Progenitor cell of endocrine pancreas (in vitro differentiated cells): ENCODE measurements around the gene WDR6. TPM values are rescaled to one million over a fixed set of nuclear protein-coding genes. Genes with fewer than 3 reads are reported as not detected.

Experiments used
- DNase-seq: peaks from one replicate; pipeline ENCODE4 v3.0.0; 2021; ENCODE audit warnings: low spot score; ENCODE audit not compliant: unreplicated experiment
- H3K27ac Mint-ChIP-seq: 2 replicates; pipeline ENCODE4 v1.8.0; 2021; ENCODE audit warnings: mild to moderate bottlenecking, moderate library complexity, mixed read lengths
- H3K27me3 Mint-ChIP-seq: 2 replicates; pipeline ENCODE4 v1.8.0; 2021; ENCODE audit warnings: mixed read lengths
- H3K36me3 Mint-ChIP-seq: 2 replicates; pipeline ENCODE4 v1.8.0; 2022; ENCODE audit warnings: mixed read lengths; ENCODE audit not compliant: insufficient read depth
- H3K4me1 Mint-ChIP-seq: 2 replicates; pipeline ENCODE4 v1.8.0; 2021; ENCODE audit warnings: low read depth, mixed read lengths
- H3K4me3 Mint-ChIP-seq: 2 replicates; pipeline ENCODE4 v1.8.0; 2021; ENCODE audit warnings: low read depth, mild to moderate bottlenecking, moderate library complexity, mixed read lengths
- H3K9me3 Mint-ChIP-seq: 2 replicates; pipeline ENCODE4 v1.8.0; 2021; ENCODE audit warnings: low read depth, mixed read lengths
- total RNA-seq: library from RNA; stranded (reverse); gene quantifications from 2 replicates; pipeline ENCODE4 v1.2.1, GENCODE V29; 2021
- TF ChIP-seq, protein P1 (sequence below): fragments of 200-600 bp; sonication (generic); IDR thresholded peaks from one replicate; pipeline ENCODE4 v1.5.0; 2021; ENCODE audit warnings: antibody characterized with exemption, mild to moderate bottlenecking; ENCODE audit not compliant: unreplicated experiment

The WDR6 gene
- total RNA-seq, 1 donor from 2014 or later, result 414 TPM

GRCh38 chr3:48990636-48991469 lies 16.3 kb upstream of the WDR6 start:
- TF ChIP-seq, protein P1, sequence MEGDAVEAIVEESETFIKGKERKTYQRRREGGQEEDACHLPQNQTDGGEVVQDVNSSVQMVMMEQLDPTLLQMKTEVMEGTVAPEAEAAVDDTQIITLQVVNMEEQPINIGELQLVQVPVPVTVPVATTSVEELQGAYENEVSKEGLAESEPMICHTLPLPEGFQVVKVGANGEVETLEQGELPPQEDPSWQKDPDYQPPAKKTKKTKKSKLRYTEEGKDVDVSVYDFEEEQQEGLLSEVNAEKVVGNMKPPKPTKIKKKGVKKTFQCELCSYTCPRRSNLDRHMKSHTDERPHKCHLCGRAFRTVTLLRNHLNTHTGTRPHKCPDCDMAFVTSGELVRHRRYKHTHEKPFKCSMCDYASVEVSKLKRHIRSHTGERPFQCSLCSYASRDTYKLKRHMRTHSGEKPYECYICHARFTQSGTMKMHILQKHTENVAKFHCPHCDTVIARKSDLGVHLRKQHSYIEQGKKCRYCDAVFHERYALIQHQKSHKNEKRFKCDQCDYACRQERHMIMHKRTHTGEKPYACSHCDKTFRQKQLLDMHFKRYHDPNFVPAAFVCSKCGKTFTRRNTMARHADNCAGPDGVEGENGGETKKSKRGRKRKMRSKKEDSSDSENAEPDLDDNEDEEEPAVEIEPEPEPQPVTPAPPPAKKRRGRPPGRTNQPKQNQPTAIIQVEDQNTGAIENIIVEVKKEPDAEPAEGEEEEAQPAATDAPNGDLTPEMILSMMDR, result no peak
- Mint-ChIP-seq H3K27ac (peak overlapping the region; percentile 96), H3K4me1 (peaks cover 20% of the 10 kb centered on the region), H3K36me3 (peaks cover 17% of the 10 kb centered on the region), H3K9me3 (no peaks in the 10 kb centered on the region), H3K4me3 (peak overlapping the region; percentile 89), H3K27me3 (peaks cover 25% of the 10 kb centered on the region)
- no peak for DNase-seq

GRCh38 chr3:48991851-48992545 lies 15.2 kb upstream of the WDR6 start:
- Mint-ChIP-seq H3K4me3 (peak overlapping the region; percentile 53), H3K9me3 (no peaks in the 10 kb centered on the region), H3K36me3 (peaks cover 17% of the 10 kb centered on the region), H3K27ac (no peak overlapping the region), H3K27me3 (peaks cover 25% of the 10 kb centered on the region), H3K4me1 (peaks cover 20% of the 10 kb centered on the region)
- TF ChIP-seq, protein P1, result no peak
- no peak for DNase-seq

DNA sequence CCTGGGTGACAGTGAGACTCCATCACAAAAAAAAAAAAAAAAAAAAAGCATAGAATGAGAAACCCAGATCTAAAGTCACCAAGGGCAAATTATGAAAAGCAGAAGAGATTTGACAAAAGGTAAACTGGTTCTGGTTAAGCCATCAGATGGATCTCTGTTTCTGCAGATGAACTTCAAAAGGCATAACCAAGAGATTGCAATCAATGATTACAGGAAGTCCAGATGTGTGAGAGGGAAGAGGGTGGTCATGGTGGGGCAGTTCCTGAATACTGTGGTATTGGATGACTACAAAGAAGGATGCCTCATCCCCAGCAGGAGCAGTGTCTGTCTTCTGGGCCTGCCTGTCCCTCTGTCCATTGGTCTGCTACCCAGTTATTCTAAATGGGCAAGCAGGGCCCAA lies 13.4 kb upstream of the WDR6 start:
- H3K36me3 Mint-ChIP-seq, result peaks cover 15% of the 10 kb centered on the region
- H3K4me3 Mint-ChIP-seq, result no peak overlapping the region
- no peak overlapping the region for H3K27ac Mint-ChIP-seq
- peaks cover 22% of the 10 kb centered on the region for H3K4me1 Mint-ChIP-seq
- no peak for DNase-seq
- TF ChIP-seq, protein P1, result no peak
- H3K9me3 Mint-ChIP-seq, result no peaks in the 10 kb centered on the region
- H3K27me3 Mint-ChIP-seq, result peaks cover 29% of the 10 kb centered on the region

DNA sequence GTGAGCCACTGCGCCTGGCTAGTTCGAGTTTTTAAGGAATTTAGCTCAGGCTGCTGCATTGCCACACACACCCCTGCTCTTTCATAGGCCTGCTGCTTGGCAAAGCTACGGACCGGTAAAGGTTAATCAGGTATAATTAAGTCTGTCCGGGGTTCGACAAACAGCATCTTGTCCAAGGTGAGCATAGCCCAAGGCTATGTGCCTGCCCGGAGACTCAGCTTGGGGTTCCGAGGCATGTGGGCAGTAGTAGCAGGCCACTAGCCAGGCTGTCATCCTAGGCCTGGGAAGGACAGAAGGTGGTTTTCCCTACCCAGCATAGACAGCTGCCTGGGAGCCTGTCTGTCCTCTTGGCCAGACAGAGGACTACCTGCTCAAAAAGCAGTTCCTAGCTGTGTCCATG lies 10.6 kb upstream of the WDR6 start:
- no peak overlapping the region for H3K27ac Mint-ChIP-seq
- H3K27me3 Mint-ChIP-seq, result peaks cover 37% of the 10 kb centered on the region
- no peak for DNase-seq
- peaks cover 29% of the 10 kb centered on the region for H3K4me1 Mint-ChIP-seq
- TF ChIP-seq, protein P1, result no peak
- no peak overlapping the region for H3K4me3 Mint-ChIP-seq
- no peaks in the 10 kb centered on the region for H3K9me3 Mint-ChIP-seq
- H3K36me3 Mint-ChIP-seq, result peaks cover 17% of the 10 kb centered on the region

DNA sequence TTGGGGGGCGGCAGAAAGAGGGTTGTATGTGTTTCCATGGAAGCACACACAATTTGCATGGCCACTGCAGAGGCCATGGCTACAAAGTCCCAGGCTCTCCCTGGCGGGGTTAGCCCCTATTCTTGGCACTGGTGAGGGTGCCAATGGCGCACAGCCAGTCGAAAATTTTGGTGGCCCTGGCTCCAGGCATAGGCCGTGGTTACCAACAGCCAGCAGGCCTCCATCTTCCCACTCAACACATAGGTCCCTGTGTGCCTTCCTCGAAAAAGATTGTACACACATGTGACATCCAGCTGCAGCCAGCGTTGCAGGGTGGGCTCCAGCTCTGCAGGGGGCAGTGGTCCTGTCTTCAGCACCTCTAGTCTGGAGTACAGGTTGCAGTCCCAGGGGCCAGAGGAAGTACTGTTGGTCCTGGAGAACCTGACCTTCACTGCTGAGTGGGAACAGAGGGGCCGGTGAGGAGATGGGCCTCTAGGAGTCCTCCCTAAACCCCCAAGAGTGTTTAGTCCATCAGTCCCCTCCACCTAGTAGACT lies 10.0 kb upstream of the WDR6 start:
- Mint-ChIP-seq H3K4me3 (no peak overlapping the region), H3K36me3 (peaks cover 17% of the 10 kb centered on the region), H3K4me1 (peaks cover 25% of the 10 kb centered on the region), H3K27ac (no peak overlapping the region), H3K9me3 (no peaks in the 10 kb centered on the region), H3K27me3 (peaks cover 38% of the 10 kb centered on the region)
- no peak for DNase-seq
- TF ChIP-seq, protein P1, result peak; percentile 23
